Inflammatory macrophage (primary cell): ENCODE data around the gene DCUN1D2.
"Not testable (repeated sequence)": the region's sequence is repeated elsewhere in the genome, so short reads cannot be mapped to it uniquely, and the experiment has no call there.

ENCODE experiments used
- DNase-seq, 2 donors: peaks; one replicate each; pipeline ENCODE4 v3.0.0-alpha.2; 2020 to 2022

Gene DCUN1D2

GRCh38 chr13:113445791-113446487 lies 44.6 kb downstream of the DCUN1D2 start:
- DNase-seq: no peak

- DNase-seq: no peak
Measured at GRCh38 chr13:113443991-113444390, 46.5 kb downstream of the DCUN1D2 start.

- no peak for DNase-seq
Measured at GRCh38 chr13:113442985-113443362, 47.5 kb downstream of the DCUN1D2 start.

GRCh38 chr13:113442354-113442984 lies 48.0 kb downstream of the DCUN1D2 start:
- DNase-seq: no peak

- DNase-seq: no peak
Measured at GRCh38 chr13:113441661-113442060, 48.9 kb downstream of the DCUN1D2 start.

- peak in 1 of 2 donors; percentile 17 for DNase-seq
Measured at GRCh38 chr13:113437408-113438010, 53.0 kb downstream of the DCUN1D2 start.

GRCh38 chr13:113436866-113437265 lies 53.6 kb downstream of the DCUN1D2 start:
- DNase-seq: not testable (repeated sequence)

GRCh38 chr13:113435907-113436306 lies 54.6 kb downstream of the DCUN1D2 start:
- not testable (repeated sequence) for DNase-seq

- DNase-seq: no peak
Measured at GRCh38 chr13:113433391-113433916, 57.1 kb downstream of the DCUN1D2 start.

GRCh38 chr13:113432506-113433270 lies 57.8 kb downstream of the DCUN1D2 start:
- no peak for DNase-seq

GRCh38 chr13:113431171-113431570 lies 59.3 kb downstream of the DCUN1D2 start:
- no peak for DNase-seq

GRCh38 chr13:113430378-113431110 lies 60.0 kb downstream of the DCUN1D2 start:
- no peak for DNase-seq

- no peak for DNase-seq
Measured at GRCh38 chr13:113429608-113429985, 60.9 kb downstream of the DCUN1D2 start.

GRCh38 chr13:113428871-113429607 lies 61.5 kb downstream of the DCUN1D2 start:
- DNase-seq: no peak

- no peak for DNase-seq
Measured at GRCh38 chr13:113428469-113428865, 62.0 kb downstream of the DCUN1D2 start.

GRCh38 chr13:113427562-113428468 lies 62.7 kb downstream of the DCUN1D2 start:
- DNase-seq: no peak

GRCh38 chr13:113426591-113426986 lies 63.9 kb downstream of the DCUN1D2 start:
- no peak for DNase-seq

GRCh38 chr13:113425941-113426590 lies 64.4 kb downstream of the DCUN1D2 start:
- no peak for DNase-seq

- DNase-seq: no peak
Measured at GRCh38 chr13:113423520-113424163, 66.9 kb downstream of the DCUN1D2 start.
